HG02884 (cell line): ENCODE data around the gene BRD4.

ENCODE experiments used
- ATAC-seq: cut with Tn5 transposase; IDR thresholded peaks from one replicate; pipeline ENCODE4 v1.9.1; 2021; ENCODE audit warnings: mild to moderate bottlenecking, moderate library complexity; ENCODE audit not compliant: unreplicated experiment

BRD4 gene

GRCh38 chr19:15235781-15236180, 96.6 kb downstream of the BRD4 start:
- ATAC-seq = no peak

- ATAC-seq = no peak
These were observed 97.8 kb downstream of the BRD4 start for GRCh38 chr19:15234431-15235130.

GRCh38 chr19:15231271-15231670, 101.1 kb downstream of the BRD4 start:
- no peak for ATAC-seq

- ATAC-seq = no peak
These were observed 105.1 kb downstream of the BRD4 start for GRCh38 chr19:15227261-15227660.

GRCh38 chr19:15225760-15226159, 106.6 kb downstream of the BRD4 start:
- ATAC-seq = no peak

GRCh38 chr19:15223649-15224361, 108.5 kb downstream of the BRD4 start:
- no peak for ATAC-seq

GRCh38 chr19:15222738-15223648, 109.3 kb downstream of the BRD4 start:
- peak; percentile 63 for ATAC-seq

- no peak for ATAC-seq
These were observed 111.5 kb downstream of the BRD4 start for GRCh38 chr19:15220833-15221232.

GRCh38 chr19:15218501-15218900, 113.8 kb downstream of the BRD4 start:
- ATAC-seq = no peak

- no peak for ATAC-seq
These were observed 116.0 kb downstream of the BRD4 start for GRCh38 chr19:15216363-15216762.

GRCh38 chr19:15213715-15214381, 118.5 kb downstream of the BRD4 start:
- no peak for ATAC-seq

GRCh38 chr19:15212711-15213110, 119.6 kb downstream of the BRD4 start:
- no peak for ATAC-seq

- ATAC-seq = no peak
These were observed 122.0 kb downstream of the BRD4 start for GRCh38 chr19:15210323-15210781.

- ATAC-seq = no peak
These were observed 130.8 kb downstream of the BRD4 start for GRCh38 chr19:15201374-15202023.

- no peak for ATAC-seq
These were observed 131.6 kb downstream of the BRD4 start, which contains the start of gene NOTCH3 for GRCh38 chr19:15200553-15201364. TSS of gene NOTCH3 (minus strand) at chr19:15200995. CDS start at chr19:15200905, 90 bp downstream.

- ATAC-seq = no peak
These were observed 132.4 kb downstream of the BRD4 start for GRCh38 chr19:15199661-15200552.

GRCh38 chr19:15198951-15199660, 133.2 kb downstream of the BRD4 start:
- no peak for ATAC-seq

- ATAC-seq = no peak
These were observed 134.4 kb downstream of the BRD4 start for GRCh38 chr19:15197942-15198341.
